Neural progenitor cell (in vitro differentiated cells): ENCODE data around the gene ME2.

Experiments used
- CTCF ChIP-seq: fragments of 200-600 bp; sonication (generic); IDR thresholded peaks from 2 replicates; pipeline ENCODE4 v1.5.1; 2017; ENCODE audit warnings: antibody characterized with exemption, mild to moderate bottlenecking
- EZH2 ChIP-seq: fragments of 200-600 bp; sonication (generic); IDR thresholded peaks from 2 replicates; pipeline ENCODE4 v1.6.1; 2017; ENCODE audit warnings: antibody characterized with exemption, mild to moderate bottlenecking, moderate library complexity
- EZH2phosphoT487 ChIP-seq: fragments of 200-600 bp; sonication (generic); IDR thresholded peaks from 2 replicates; pipeline ENCODE4 v1.6.1; 2017; ENCODE audit warnings: antibody characterized with exemption

GRCh38 chr18:50934545-50935211 is 55.8 kb downstream of the ME2 start:
- TF ChIP-seq CTCF (no peak), EZH2 (no peak), EZH2phosphoT487 (no peak)
